CD4-positive, CD25-positive, alpha-beta regulatory T cell (primary cell): ENCODE data around the gene DENND2D. TPM values are rescaled to one million over a fixed set of nuclear protein-coding genes. Genes with fewer than 3 reads are reported as not detected.

Experiments
- ATAC-seq, 2 donors: fragments of 150-1000 bp; cut with Tn5 transposase; one replicate each; pipeline ENCODE4 v1.10.0; 2021; ENCODE audit warnings: low read depth in 2 of 2, moderate number of reproducible peaks in 2 of 2, moderate library complexity in 1 of 2
- DNase-seq, 3 donors: peaks; one replicate each; pipeline versions ENCODE4 v3.0.0 to v3.0.0-alpha.2; 2012 to 2022; ENCODE audit warnings: mixed read lengths in 1 of 3
- H3K27ac ChIP-seq: one replicate; pipeline ENCODE4 v1.7.0; 2013; ENCODE audit warnings: mild to moderate bottlenecking, low read length; ENCODE audit not compliant: insufficient read depth, poor library complexity, severe bottlenecking
- H3K27me3 ChIP-seq: one replicate; pipeline ENCODE4 v1.7.0; 2013; ENCODE audit warnings: low read length; ENCODE audit not compliant: control insufficient read depth, insufficient read depth
- H3K36me3 ChIP-seq: one replicate; pipeline ENCODE4 v1.7.0; 2013; ENCODE audit warnings: mild to moderate bottlenecking, low read length, moderate library complexity; ENCODE audit not compliant: control insufficient read depth, insufficient read depth
- H3K4me1 ChIP-seq: 2 replicates; pipeline ENCODE4 v1.7.0; 2013; ENCODE audit warnings: mild to moderate bottlenecking, low read length; ENCODE audit not compliant: insufficient read depth, control insufficient read depth, poor library complexity, severe bottlenecking
- H3K4me3 ChIP-seq: one replicate; pipeline ENCODE4 v1.7.0; 2013; ENCODE audit warnings: low read depth, mild to moderate bottlenecking, low read length, moderate library complexity
- H3K9me3 ChIP-seq, 2 experiments: 1 replicate in 1 of 2; 2 replicates in 1 of 2; pipeline ENCODE4 v1.7.0; 2013; ENCODE audit warnings: low read length in 2 of 2, mild to moderate bottlenecking in 1 of 2, moderate library complexity in 1 of 2; ENCODE audit not compliant: control insufficient read depth in 2 of 2
- H3K27ac Mint-ChIP-seq, 3 donors: one replicate each; pipeline ENCODE4 v1.8.0; 2020 to 2022; ENCODE audit warnings: mild to moderate bottlenecking in 3 of 3, mixed read lengths in 3 of 3, moderate library complexity in 2 of 3
- H3K27me3 Mint-ChIP-seq: one replicate; pipeline ENCODE4 v1.8.0; 2022; ENCODE audit warnings: mild to moderate bottlenecking, mixed read lengths
- H3K36me3 Mint-ChIP-seq: one replicate; pipeline ENCODE4 v1.8.0; 2020; ENCODE audit warnings: mixed read lengths
- H3K4me1 Mint-ChIP-seq, 4 donors: one replicate each; pipeline ENCODE4 v1.8.0; 2020 to 2022; ENCODE audit warnings: mixed read lengths in 4 of 4, mild to moderate bottlenecking in 1 of 4
- H3K4me3 Mint-ChIP-seq, 4 donors: one replicate each; pipeline ENCODE4 v1.8.0; 2020 to 2022; ENCODE audit warnings: mild to moderate bottlenecking in 4 of 4, mixed read lengths in 4 of 4, moderate library complexity in 3 of 4
- H3K9me3 Mint-ChIP-seq, 7 donors: one replicate each; pipeline ENCODE4 v1.8.0; 2020 to 2022; ENCODE audit warnings: mixed read lengths in 7 of 7, mild to moderate bottlenecking in 3 of 7, moderate library complexity in 2 of 7
- polyA plus RNA-seq, 4 donors: library from polyadenylated mRNA; unstranded; fragments of 300-500 nt; fragmentation: Illumina TruSeq; gene quantifications; one replicate each; pipeline ENCODE4 v1.2.3, GENCODE V29; 2021
- total RNA-seq: library from RNA; stranded (reverse); gene quantifications from one replicate; pipeline ENCODE4 v1.2.3, GENCODE V29; 2022

Gene DENND2D, protein sequence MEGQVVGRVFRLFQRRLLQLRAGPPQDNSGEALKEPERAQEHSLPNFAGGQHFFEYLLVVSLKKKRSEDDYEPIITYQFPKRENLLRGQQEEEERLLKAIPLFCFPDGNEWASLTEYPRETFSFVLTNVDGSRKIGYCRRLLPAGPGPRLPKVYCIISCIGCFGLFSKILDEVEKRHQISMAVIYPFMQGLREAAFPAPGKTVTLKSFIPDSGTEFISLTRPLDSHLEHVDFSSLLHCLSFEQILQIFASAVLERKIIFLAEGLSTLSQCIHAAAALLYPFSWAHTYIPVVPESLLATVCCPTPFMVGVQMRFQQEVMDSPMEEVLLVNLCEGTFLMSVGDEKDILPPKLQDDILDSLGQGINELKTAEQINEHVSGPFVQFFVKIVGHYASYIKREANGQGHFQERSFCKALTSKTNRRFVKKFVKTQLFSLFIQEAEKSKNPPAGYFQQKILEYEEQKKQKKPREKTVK
- 83.8 TPM for total RNA-seq
- 100 to 1,000 TPM in 3 of 4 donors, 10 to 100 TPM in 1; 85.6 to 196 (median 119) TPM for polyA plus RNA-seq

DNA sequence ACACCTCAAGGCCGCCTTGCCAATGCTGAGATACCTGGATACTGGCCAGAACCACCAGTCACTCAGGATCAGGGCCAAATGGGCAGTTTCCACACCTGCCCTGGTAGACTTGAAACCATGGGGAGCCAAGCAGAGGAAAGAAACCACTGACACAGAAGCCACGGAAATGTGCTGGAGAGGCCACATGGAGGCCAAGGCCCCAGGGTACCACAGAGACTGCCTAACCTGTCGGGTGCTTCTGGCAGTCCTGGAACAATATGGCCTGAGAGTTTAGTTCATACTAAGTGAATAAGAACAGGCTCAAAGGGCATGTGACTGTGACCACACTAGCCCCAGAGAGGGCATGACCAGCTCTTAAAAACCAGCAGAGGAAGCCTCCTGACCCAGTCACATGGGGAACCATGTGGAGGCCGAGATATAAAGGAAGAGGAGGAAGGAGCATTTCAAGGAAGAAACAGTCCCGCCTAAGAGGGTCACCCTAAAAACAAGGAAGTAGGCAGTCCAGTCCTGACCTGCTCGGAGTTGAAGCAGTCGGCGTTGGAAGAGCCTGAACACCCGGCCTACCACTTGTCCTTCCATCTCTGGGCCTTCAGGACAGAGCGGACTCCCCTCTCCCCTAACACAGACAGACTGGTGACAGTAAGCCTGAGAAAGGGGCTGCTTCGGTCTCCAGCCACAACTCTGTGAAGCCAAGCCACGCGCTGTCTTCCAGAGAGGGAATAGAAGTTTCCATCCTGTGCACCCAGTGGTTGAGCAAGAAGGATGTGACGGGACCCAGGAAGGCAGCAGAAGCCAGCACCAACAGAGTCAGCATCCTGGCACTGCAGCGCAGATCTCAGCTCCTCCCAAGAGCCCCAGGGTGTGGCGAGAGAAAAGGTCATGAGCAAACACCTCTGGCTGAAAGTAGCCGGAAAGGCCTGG is at the start of gene DENND2D:
DENND2D (minus strand) TSS at position 766 of the 921 bp plus-strand sequence; CDS start at position 579, 187 bp downstream.
- Mint-ChIP-seq H3K36me3 (peaks cover 44% of the 10 kb centered on the region), H3K9me3 (peaks cover 0 to 1% (median 0%) of the 10 kb centered on the region in 7 donors), H3K27me3 (no peaks in the 10 kb centered on the region), H3K27ac (peak within 1 kb of the TSS; percentile 95 to 99 (median 96)), H3K4me1 (peaks cover 15 to 84% (median 58%) of the 10 kb centered on the region in 4 donors), H3K4me3 (peak within 1 kb of the TSS; percentile 95 to 98 (median 98))
- Histone ChIP-seq H3K27me3 (no peaks in the 10 kb centered on the region), H3K27ac (peak within 1 kb of the TSS; percentile 90), H3K9me3 (no peaks in the 10 kb centered on the region), H3K4me3 (peak within 1 kb of the TSS; percentile 99), H3K4me1 (peaks cover 99% of the 10 kb centered on the region), H3K36me3 (peaks cover 31% of the 10 kb centered on the region)
- peak in 1 of 3 donors; percentile 86 for DNase-seq
- ATAC-seq, result peak; percentile 15 to 26

DNA sequence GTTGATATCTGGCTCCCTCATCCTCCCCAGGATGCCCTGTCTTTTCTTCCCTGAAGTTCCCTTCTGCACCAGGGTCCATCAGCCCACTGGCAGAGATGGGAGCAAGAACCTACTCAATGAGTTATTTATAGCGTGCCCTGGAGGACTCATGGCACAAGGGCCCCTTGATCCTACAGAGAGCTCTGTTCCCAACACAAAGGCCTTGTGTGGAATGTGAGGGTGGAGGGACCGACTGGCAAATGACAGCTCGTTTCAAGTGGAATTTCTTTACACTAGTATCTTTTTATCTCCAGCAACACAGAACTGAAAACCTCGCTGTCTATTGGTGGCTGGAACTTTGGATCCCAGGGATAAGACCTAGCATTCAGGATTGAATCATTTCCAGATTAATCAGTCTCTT is 49.5 kb upstream of the DENND2D start:
- ATAC-seq (no peak), DNase-seq (no peak)
- no peaks in the 10 kb centered on the region for H3K9me3 Mint-ChIP-seq
- no peaks in the 10 kb centered on the region for H3K36me3 ChIP-seq
- H3K4me3 Mint-ChIP-seq, result no peak overlapping the region
- H3K4me1 ChIP-seq, result no peaks in the 10 kb centered on the region
- no peaks in the 10 kb centered on the region for H3K36me3 Mint-ChIP-seq
- H3K9me3 ChIP-seq, result no peaks in the 10 kb centered on the region
- H3K4me3 ChIP-seq, result no peak overlapping the region
- peaks cover 0 to 12% (median 9%) of the 10 kb centered on the region in 4 donors for H3K4me1 Mint-ChIP-seq
- no peak overlapping the region for H3K27ac Mint-ChIP-seq
- H3K27ac ChIP-seq, result no peak overlapping the region
- H3K27me3 Mint-ChIP-seq, result no peaks in the 10 kb centered on the region
- no peaks in the 10 kb centered on the region for H3K27me3 ChIP-seq

DNA sequence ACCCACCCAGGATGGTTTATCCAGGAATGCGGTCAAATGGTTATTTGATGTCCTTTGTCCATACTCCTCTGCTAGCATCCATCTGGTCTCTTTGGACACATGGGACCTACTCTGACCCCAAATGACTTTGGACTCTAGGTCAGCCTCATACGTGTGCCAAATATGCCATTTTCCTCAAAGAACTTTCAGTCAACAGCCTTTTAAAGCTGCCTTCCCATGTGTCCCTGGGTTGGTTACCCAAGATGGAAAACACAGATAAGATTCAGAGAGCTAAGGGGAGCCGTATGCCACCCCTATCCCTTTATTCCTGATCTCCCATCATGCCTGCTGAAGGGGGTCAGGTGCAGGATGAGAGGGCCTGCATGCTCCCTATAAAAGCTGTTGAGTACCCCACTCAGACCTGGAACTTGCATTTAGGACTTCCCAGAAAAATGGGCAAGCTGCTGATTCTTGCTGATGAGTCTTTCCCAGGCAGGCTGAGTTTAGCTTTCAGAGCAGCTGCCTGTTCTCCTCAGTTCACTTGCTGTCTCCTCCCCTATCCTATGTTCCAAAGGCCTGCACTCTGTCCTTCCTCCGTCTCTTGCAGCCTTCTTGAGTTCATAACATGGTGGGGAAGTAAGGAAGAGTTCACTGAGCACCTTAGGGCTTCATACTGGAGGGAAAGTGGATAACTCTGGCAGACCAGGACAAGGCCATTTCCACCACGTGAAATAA is 46.8 kb upstream of the DENND2D start:
- no peak overlapping the region for H3K4me3 Mint-ChIP-seq
- no peak for ATAC-seq
- Histone ChIP-seq H3K9me3 (no peaks in the 10 kb centered on the region), H3K4me3 (no peak overlapping the region), H3K27ac (no peak overlapping the region), H3K36me3 (no peaks in the 10 kb centered on the region), H3K4me1 (no peaks in the 10 kb centered on the region), H3K27me3 (no peaks in the 10 kb centered on the region)
- H3K27me3 Mint-ChIP-seq, result no peaks in the 10 kb centered on the region
- peak overlapping the region in 1 of 3 donors; percentile 22 for H3K27ac Mint-ChIP-seq
- H3K36me3 Mint-ChIP-seq, result peaks cover 9% of the 10 kb centered on the region
- no peak for DNase-seq
- peaks cover 0 to 12% (median 7%) of the 10 kb centered on the region in 4 donors for H3K4me1 Mint-ChIP-seq
- H3K9me3 Mint-ChIP-seq, result no peaks in the 10 kb centered on the region

DNA sequence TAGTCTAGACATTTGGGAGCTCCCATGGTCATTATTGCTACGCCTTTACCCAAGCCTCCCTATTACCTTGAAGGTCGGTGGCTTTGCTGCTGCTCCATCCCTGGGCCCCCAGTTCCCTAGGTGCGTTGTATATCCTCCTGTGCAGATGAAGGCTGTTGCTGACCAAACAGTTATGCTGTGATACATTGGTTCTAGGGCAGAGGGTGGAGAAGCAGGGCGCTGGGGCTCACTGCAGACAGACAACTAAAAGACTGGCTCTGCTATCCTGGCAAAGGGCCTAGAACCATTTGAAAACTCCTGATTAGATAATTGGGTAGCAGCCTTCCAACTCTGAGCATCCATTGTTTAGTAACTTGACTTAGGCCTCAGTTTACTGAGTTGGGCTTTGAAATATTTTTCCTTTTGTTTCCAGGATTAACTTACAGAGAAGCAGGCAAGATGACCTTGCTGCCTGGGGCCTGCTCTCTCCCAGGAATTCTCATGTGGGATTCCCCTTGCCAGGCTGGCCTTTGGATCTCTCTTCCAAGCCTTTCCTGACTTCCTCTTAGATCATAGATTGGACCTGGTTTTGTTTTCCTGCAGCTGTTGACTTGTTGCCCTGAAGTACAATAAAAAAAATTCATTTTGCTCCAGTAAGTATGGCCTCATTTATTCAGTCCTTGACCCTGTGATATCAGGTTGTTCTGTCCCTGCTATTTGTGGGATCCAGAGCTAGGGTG is 42.5 kb upstream of the DENND2D start:
- H3K27ac ChIP-seq, result no peak overlapping the region
- H3K4me3 ChIP-seq, result no peak overlapping the region
- Mint-ChIP-seq H3K27ac (no peak overlapping the region), H3K4me3 (no peak overlapping the region), H3K4me1 (peaks cover 0 to 2% (median 0%) of the 10 kb centered on the region in 4 donors), H3K36me3 (peaks cover 26% of the 10 kb centered on the region), H3K9me3 (peaks cover 0 to 2% (median 0%) of the 10 kb centered on the region in 7 donors), H3K27me3 (peaks cover 5% of the 10 kb centered on the region)
- no peaks in the 10 kb centered on the region for H3K27me3 ChIP-seq
- DNase-seq (no peak), ATAC-seq (no peak)
- no peaks in the 10 kb centered on the region for H3K4me1 ChIP-seq
- H3K36me3 ChIP-seq, result no peaks in the 10 kb centered on the region
- no peaks in the 10 kb centered on the region for H3K9me3 ChIP-seq

- Histone ChIP-seq H3K27me3 (no peaks in the 10 kb centered on the region), H3K27ac (no peak overlapping the region), H3K9me3 (no peaks in the 10 kb centered on the region), H3K36me3 (no peaks in the 10 kb centered on the region), H3K4me1 (no peaks in the 10 kb centered on the region), H3K4me3 (no peak overlapping the region)
- Mint-ChIP-seq H3K4me1 (peaks cover 0 to 2% (median 0%) of the 10 kb centered on the region in 4 donors), H3K4me3 (no peak overlapping the region), H3K9me3 (peaks cover 0 to 2% (median 0%) of the 10 kb centered on the region in 7 donors), H3K36me3 (peaks cover 35% of the 10 kb centered on the region), H3K27me3 (peaks cover 5% of the 10 kb centered on the region), H3K27ac (no peak overlapping the region)
- ATAC-seq (no peak), DNase-seq (no peak)
Observed at GRCh38 chr1:111241797-111242196, 41.4 kb upstream of the DENND2D start.

DNA sequence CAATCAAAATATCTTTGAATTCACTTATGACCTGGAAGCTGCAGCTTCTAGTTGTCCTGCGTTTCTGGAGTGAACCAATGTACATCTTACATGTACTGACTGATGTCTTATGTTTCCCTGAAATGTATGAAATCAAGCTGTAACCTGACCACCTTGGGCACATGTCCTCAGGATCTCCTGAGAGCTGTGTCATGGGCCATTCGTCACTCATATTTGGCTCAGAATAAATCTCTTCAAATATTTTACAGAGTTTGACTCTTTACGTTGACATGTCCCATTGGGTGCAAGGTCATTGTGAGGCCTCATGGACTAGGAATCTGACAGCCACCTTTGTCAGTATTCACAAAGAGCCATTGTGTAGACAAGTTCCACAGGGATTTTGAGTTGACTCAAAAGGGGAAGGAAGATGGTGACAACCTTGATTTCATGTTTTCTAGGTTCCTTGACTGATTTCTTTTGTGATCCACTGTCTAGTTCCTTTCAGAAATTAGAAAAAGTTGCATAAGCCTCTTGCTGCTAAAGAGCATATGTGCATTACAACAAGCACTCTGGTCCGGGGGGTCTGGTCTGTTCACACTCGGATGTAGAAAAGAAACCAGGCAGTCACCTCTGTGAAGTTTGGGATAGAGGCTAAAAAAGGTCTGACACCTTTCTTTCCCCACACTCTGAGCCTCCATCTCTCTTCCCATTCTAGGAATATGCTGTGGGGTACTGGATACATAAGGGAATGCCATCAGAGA is 37.8 kb upstream of the DENND2D start:
- ATAC-seq, result no peak
- peaks cover 5% of the 10 kb centered on the region for H3K27me3 Mint-ChIP-seq
- peaks cover 0 to 2% (median 0%) of the 10 kb centered on the region in 7 donors for H3K9me3 Mint-ChIP-seq
- Histone ChIP-seq H3K9me3 (no peaks in the 10 kb centered on the region), H3K27ac (no peak overlapping the region), H3K27me3 (no peaks in the 10 kb centered on the region), H3K4me1 (no peaks in the 10 kb centered on the region), H3K36me3 (no peaks in the 10 kb centered on the region), H3K4me3 (no peak overlapping the region)
- H3K4me1 Mint-ChIP-seq, result peaks cover 0 to 10% (median under 1%) of the 10 kb centered on the region in 4 donors
- no peak for DNase-seq
- no peak overlapping the region for H3K27ac Mint-ChIP-seq
- H3K36me3 Mint-ChIP-seq, result peaks cover 39% of the 10 kb centered on the region
- H3K4me3 Mint-ChIP-seq, result no peak overlapping the region
